Transverse colon (tissue), 4 donors: ENCODE results near the gene STT3B.

Experiments used
- CTCF ChIP-seq, 5 experiments: fragments of 200-600 bp in 3 of 5; fragments of 450-650 bp in 2 of 5; sonication (generic) in 3 of 5; IDR thresholded peaks; 1 replicate in 2 of 5; 2 replicates in 3 of 5; pipeline ENCODE4 v1.5.1; 2016 to 2017; ENCODE audit warnings: antibody characterized with exemption in 5 of 5, inconsistent platforms in 3 of 5, mild to moderate bottlenecking in 2 of 5, moderate library complexity in 1 of 5
- POLR2A ChIP-seq: fragments of 450-650 bp; IDR thresholded peaks from one replicate; pipeline ENCODE4 v1.6.1; 2016; ENCODE audit warnings: antibody characterized with exemption, mild to moderate bottlenecking, moderate library complexity
- POLR2AphosphoS5 ChIP-seq, 3 donors: sonication (generic); formaldehyde crosslinking; IDR thresholded peaks; one replicate each; pipeline ENCODE4 v1.6.1; 2016; ENCODE audit warnings: antibody characterized with exemption in 3 of 3

GRCh38 chr3:31573036-31573779, 40.5 kb downstream of the STT3B start:
- TF ChIP-seq CTCF (IDR thresholded peaks at IDR 0.05) (no peak), POLR2A (no peak), POLR2AphosphoS5 (IDR thresholded peaks at IDR 0.05) (no peak)
